A673 (cell line): ENCODE results near the gene TMBIM1.

Experiments used
- CTCF ChIP-seq: fragments of 300-800, 200-600 bp; sonication (generic); conservative IDR thresholded peaks from 2 replicates; pipeline ENCODE4 v1.5.1; 2017; ENCODE audit warnings: low read depth, mild to moderate bottlenecking, antibody characterized with exemption, low read length, moderate library complexity, mixed read lengths
- EZH2 ChIP-seq: fragments of 200-600 bp; sonication (generic); IDR thresholded peaks from 2 replicates; pipeline ENCODE4 v1.6.1; 2017; ENCODE audit warnings: borderline replicate concordance, low read depth, mild to moderate bottlenecking, mixed read lengths, antibody characterized with exemption, low read length; ENCODE audit not compliant: poor library complexity, severe bottlenecking

GRCh38 chr2:218319813-218320365, 27.6 kb upstream of the TMBIM1 start:
- TF ChIP-seq CTCF (no peak), EZH2 (no peak)
